ENCODE measurements around the gene ERC2.

DNA sequence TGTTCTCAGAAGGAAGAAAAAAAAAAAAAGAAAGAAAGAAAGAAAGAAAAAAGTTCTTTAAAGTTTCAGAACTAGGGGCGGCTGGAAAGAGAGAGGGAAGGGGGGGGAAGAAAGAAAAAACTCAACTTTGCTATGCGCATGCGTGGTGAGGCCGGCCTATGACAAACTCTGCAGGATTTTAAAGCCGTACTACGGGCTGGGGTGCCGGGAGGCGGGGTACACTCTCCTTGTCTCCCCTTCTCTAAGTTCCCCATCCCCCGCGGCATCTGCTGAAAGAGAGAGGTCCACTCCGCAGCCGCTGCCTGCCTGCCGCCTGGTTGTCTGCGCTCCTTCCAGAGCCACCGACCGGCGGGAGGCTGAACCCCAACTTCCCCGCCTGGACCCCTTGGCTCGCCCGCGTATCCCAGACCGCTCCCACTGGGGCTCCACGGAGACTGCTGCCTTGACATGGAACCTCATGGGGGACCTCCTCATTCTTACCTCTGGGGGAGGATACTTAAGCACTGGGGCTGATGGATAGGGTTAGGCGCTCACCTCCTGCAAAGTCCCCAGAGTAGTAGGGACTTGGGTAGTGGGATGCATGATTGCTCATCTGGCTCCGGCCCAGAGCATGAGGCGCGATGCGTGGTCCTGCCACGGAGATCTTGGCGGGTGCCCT is 979.7 kb downstream of the ERC2 start:
- TF ChIP-seq, protein P1, sequence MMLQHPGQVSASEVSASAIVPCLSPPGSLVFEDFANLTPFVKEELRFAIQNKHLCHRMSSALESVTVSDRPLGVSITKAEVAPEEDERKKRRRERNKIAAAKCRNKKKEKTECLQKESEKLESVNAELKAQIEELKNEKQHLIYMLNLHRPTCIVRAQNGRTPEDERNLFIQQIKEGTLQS (IDR thresholded peaks at IDR 0.05; ENCODE audit: insufficient read depth, low read depth, low read length) = no peak
- no peak for TF ChIP-seq GABPA (IDR thresholded peaks at IDR 0.05; ENCODE audit: borderline replicate concordance, insufficient read depth, low read length)
- TF ChIP-seq EP300 (IDR thresholded peaks at IDR 0.05; ENCODE audit: borderline replicate concordance in 1 of 2, low read depth in 2 of 2, low read length in 2 of 2) = no peak
- no peak for TF ChIP-seq ZNF274 (IDR thresholded peaks at IDR 0.05; ENCODE audit: borderline replicate concordance, extremely low read depth, low read length)
- TF ChIP-seq JUN (IDR thresholded peaks at IDR 0.05; ENCODE audit: low read depth, low read length) = no peak
- no peak for TF ChIP-seq RBBP5 (IDR thresholded peaks at IDR 0.05; ENCODE audit: borderline replicate concordance, low read depth, low read length)
- no peak for TF ChIP-seq TAF1 (IDR thresholded peaks at IDR 0.05; ENCODE audit: low read depth, low read length)
- TF ChIP-seq TBP (IDR thresholded peaks at IDR 0.05; ENCODE audit: low read depth, low read length) = no peak
- no peak for TF ChIP-seq CREB1 (IDR thresholded peaks at IDR 0.05)
- TF ChIP-seq CBX5 (IDR thresholded peaks at IDR 0.05; ENCODE audit: low read depth, low read length) = no peak
- TF ChIP-seq, protein P2, sequence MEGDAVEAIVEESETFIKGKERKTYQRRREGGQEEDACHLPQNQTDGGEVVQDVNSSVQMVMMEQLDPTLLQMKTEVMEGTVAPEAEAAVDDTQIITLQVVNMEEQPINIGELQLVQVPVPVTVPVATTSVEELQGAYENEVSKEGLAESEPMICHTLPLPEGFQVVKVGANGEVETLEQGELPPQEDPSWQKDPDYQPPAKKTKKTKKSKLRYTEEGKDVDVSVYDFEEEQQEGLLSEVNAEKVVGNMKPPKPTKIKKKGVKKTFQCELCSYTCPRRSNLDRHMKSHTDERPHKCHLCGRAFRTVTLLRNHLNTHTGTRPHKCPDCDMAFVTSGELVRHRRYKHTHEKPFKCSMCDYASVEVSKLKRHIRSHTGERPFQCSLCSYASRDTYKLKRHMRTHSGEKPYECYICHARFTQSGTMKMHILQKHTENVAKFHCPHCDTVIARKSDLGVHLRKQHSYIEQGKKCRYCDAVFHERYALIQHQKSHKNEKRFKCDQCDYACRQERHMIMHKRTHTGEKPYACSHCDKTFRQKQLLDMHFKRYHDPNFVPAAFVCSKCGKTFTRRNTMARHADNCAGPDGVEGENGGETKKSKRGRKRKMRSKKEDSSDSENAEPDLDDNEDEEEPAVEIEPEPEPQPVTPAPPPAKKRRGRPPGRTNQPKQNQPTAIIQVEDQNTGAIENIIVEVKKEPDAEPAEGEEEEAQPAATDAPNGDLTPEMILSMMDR (IDR thresholded peaks at IDR 0.05; ENCODE audit: control extremely low read depth in 1 of 3, insufficient read depth in 1 of 3, low read depth in 1 of 3, low read length in 3 of 3) = no peak
- TF ChIP-seq KDM1A (IDR thresholded peaks at IDR 0.05; ENCODE audit: borderline replicate concordance, low read length) = no peak
- no peak for TF ChIP-seq GTF2F1 (IDR thresholded peaks at IDR 0.05; ENCODE audit: borderline replicate concordance, low read depth, low read length)

Measured in H1 (cell line).